Spinal cord (tissue), 10 donors: Measurements from ENCODE around the gene ZNF624. TPM values are rescaled to one million over a fixed set of nuclear protein-coding genes. Genes with fewer than 3 reads are reported as not detected.
A peak's percentile ranks its signal among the peaks of the same experiment; 100 is the strongest.
"Not testable (repeated sequence)": the region's sequence is repeated elsewhere in the genome, so short reads cannot be mapped to it uniquely, and the experiment has no call there.

ENCODE experiments used
- DNase-seq, 6 donors: peaks; one replicate each; pipeline versions ENCODE4 v3.0.0 to v3.0.0-alpha.2; 2013 to 2015; ENCODE audit warnings: low spot score in 6 of 6, low read depth in 4 of 6
- H3K27ac ChIP-seq: one replicate; pipeline ENCODE4 v1.5.1; 2013; ENCODE audit warnings: low read depth, low read length, control low read depth
- H3K27me3 ChIP-seq: one replicate; pipeline ENCODE4 v1.6.1; 2013; ENCODE audit warnings: low read length; ENCODE audit not compliant: control insufficient read depth, insufficient read depth
- H3K36me3 ChIP-seq: one replicate; pipeline ENCODE4 v1.6.1; 2013; ENCODE audit warnings: low read length; ENCODE audit not compliant: control insufficient read depth, insufficient read depth
- H3K4me1 ChIP-seq: one replicate; pipeline ENCODE4 v1.6.1; 2013; ENCODE audit warnings: low read length; ENCODE audit not compliant: control insufficient read depth, insufficient read depth
- H3K4me3 ChIP-seq: one replicate; pipeline ENCODE4 v1.5.1; 2013; ENCODE audit warnings: low read depth, low read length, control low read depth
- H3K9me3 ChIP-seq: one replicate; pipeline ENCODE4 v1.6.1; 2013; ENCODE audit warnings: low read length; ENCODE audit not compliant: control insufficient read depth, insufficient read depth
- WGBS: methylation state at CpG from one replicate; pipeline ENCODE4 v1.1.5; 2013; ENCODE audit warnings: missing lambda C conversion rate; ENCODE audit not compliant: insufficient coverage; 5-methylcytosine and 5-hydroxymethylcytosine counted together
- polyA plus RNA-seq, 2 donors: library from polyadenylated mRNA; unstranded; fragments of 120-200 nt; gene quantifications; one replicate each; pipeline ENCODE4 v1.2.1, GENCODE V29; 2013; ENCODE audit not compliant: insufficient read length in 2 of 2
- total RNA-seq, 2 donors: library from RNA; depleted of rRNA in 1 of 2; stranded (reverse); fragments of 120-200 nt in 1 of 2; fragments of >200 nt in 1 of 2; gene quantifications; one replicate each; pipeline versions ENCODE4 v1.2.3 to v1.2.4, GENCODE V29; 2013 to 2014
- donor health status: healthy.

ZNF624 gene
- total and polyA plus RNA-seq, 4 donors = 7.5 to 19.3 (median 14.1) TPM

DNA sequence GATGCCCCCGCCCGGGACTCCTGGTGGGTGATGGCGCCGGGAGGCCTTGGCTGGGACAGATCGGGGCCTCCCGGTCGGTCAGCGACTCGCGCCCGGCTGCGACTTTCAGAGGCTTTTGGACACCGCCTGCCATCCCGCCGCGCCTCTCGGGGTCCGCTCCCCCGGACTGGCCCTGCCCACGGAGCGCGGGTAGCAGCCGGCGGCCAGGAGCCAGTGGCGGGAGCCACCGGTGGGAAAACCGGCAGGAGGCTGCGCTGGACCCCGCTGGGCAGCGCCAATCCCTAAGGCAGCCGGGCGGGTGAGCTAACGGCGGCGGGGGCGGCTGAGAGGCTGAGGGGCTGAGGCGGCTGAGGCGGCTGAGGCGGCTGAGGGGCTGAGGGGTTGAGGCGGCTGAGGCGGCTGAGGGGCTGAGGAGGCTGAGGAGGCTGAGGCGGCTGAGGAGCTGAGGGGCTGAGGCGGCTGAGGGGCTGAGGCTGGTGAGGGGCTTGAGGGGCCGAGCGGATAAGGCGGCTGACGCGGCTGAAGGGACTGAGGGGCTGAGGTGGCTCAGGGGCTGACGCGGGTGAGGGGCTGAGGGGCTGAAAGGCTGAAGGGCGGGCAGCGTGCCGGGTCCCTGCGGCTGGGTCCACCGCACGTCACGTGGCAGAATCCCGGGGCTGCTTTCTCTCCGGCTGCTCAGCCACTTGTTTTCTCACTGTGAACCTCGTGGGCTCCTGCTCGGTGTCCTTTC is 13.4 kb upstream of the ZNF624 start:
- H3K36me3 ChIP-seq, H3K4me1 ChIP-seq, H3K27me3 ChIP-seq, H3K9me3 ChIP-seq, H3K27ac ChIP-seq: not testable (repeated sequence)
- H3K4me3 ChIP-seq = peak overlapping the region; percentile 44
- peak in 3 of 6 donors; percentile 28 to 64 (median 59) for DNase-seq
- WGBS = 1% methylated on average over 58 of the region's 61 CpGs

DNA sequence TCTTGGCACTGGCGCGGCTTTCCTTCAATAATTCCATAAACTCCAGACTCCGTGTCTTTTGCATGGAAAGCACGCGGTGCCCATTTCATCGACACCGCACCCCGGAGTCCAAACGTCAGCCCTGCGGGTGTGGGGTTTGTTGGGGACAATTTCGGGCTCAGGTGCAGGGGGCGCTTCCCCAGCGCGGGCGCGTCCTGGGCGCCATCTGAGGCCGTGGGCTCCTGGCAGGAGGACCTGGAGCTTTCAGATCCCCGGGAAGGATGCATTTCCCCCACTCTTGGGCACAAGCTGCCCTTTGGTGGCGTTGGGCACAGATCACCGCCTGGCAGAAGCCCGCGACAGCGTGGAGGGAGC is 12.9 kb upstream of the ZNF624 start:
- not testable (repeated sequence) for H3K27ac ChIP-seq, H3K4me1 ChIP-seq

DNA sequence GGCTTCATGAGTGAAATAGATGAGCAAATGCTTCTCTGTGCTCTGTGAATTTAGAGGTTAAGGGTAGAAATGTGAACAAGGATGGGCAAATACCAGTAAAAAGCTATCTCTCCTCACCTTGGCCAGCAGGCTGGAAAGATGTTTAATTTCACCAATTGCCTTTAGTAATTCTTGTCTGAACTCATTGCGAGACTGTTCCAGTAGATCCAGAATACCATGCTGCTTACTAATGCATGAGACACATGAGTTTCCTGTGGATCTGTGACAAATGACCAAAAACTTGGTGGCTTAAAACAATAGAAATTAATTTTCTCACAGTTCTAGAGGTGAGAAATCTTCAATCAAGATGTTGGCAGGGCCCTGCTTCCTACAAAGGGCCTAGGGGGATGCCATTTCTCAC is 9.3 kb upstream of the ZNF624 start:
- peaks cover 3% of the 10 kb centered on the region for H3K27me3 ChIP-seq

More for the DNA sequence above, 12.9 kb upstream of the ZNF624 start:
- WGBS = 25% methylated on average over 16 of the region's 24 CpGs
- H3K27me3 ChIP-seq, H3K36me3 ChIP-seq, H3K4me3 ChIP-seq, DNase-seq, H3K9me3 ChIP-seq: not testable (repeated sequence)

GRCh38 chr17:16661217-16661616 is 7.6 kb upstream of the ZNF624 start:
- DNase-seq = no peak
- H3K4me1 ChIP-seq = no peaks in the 10 kb centered on the region
- H3K9me3 ChIP-seq = no peaks in the 10 kb centered on the region

More for the DNA sequence above, 9.3 kb upstream of the ZNF624 start:
- H3K27ac ChIP-seq = no peak overlapping the region
- no peak for DNase-seq
- H3K9me3 ChIP-seq = no peaks in the 10 kb centered on the region
- no peak overlapping the region for H3K4me3 ChIP-seq
- WGBS = 80% methylated on average over 1 of the region's 1 CpG
- H3K36me3 ChIP-seq = no peaks in the 10 kb centered on the region
- H3K4me1 ChIP-seq = peaks cover 4% of the 10 kb centered on the region

GRCh38 chr17:16652847-16653366 is 743 bp downstream of the ZNF624 start:
- H3K36me3 ChIP-seq = peaks cover 2% of the 10 kb centered on the region
- H3K9me3 ChIP-seq = no peaks in the 10 kb centered on the region
- H3K4me1 ChIP-seq = no peaks in the 10 kb centered on the region
- peak overlapping the region; percentile 71 for H3K4me3 ChIP-seq
- no peaks in the 10 kb centered on the region for H3K27me3 ChIP-seq
- DNase-seq = peak in 1 of 6 donors; percentile 10
- 7% methylated on average over 6 of the region's 8 CpGs for WGBS
- peak overlapping the region; percentile 89 for H3K27ac ChIP-seq

More at GRCh38 chr17:16661217-16661616, 7.6 kb upstream of the ZNF624 start:
- Histone ChIP-seq H3K27me3 (no peaks in the 10 kb centered on the region), H3K4me3 (no peak overlapping the region), H3K36me3 (no peaks in the 10 kb centered on the region), H3K27ac (no peak overlapping the region)

DNA sequence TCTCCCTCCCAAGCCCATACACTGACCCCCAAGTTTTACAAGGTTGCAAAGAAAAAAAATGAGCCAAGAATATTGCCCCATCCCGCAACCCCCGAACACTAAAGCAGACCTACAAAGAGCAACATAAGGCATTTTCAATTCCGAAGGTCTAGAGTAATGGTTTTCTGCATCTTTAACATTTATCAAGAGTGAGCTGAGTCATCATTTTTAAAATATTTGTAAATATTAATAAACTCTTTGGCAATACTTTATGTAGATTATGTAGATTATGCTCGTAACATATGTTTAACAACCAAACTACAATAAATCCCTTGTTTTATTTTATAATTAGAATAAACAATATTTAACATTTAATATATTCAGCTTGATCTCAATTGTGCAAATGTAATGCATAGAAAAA is 1.4 kb downstream of the ZNF624 start:
- no peak overlapping the region for H3K27ac ChIP-seq
- H3K4me1 ChIP-seq = no peaks in the 10 kb centered on the region
- no CpG with 5 or more reads among the region's 4 CpGs for WGBS
- peaks cover 3% of the 10 kb centered on the region for H3K36me3 ChIP-seq
- peak overlapping the region; percentile 71 for H3K4me3 ChIP-seq
- no peaks in the 10 kb centered on the region for H3K9me3 ChIP-seq
- H3K27me3 ChIP-seq = no peaks in the 10 kb centered on the region
- DNase-seq = no peak

GRCh38 chr17:16649585-16649984 is 4.1 kb downstream of the ZNF624 start:
- no peaks in the 10 kb centered on the region for H3K27me3 ChIP-seq
- H3K4me1 ChIP-seq = no peaks in the 10 kb centered on the region
- no CpG with 5 or more reads among the region's 3 CpGs for WGBS
- H3K9me3 ChIP-seq = no peaks in the 10 kb centered on the region
- H3K27ac ChIP-seq = no peak overlapping the region
- H3K36me3 ChIP-seq = peaks cover 3% of the 10 kb centered on the region
- no peak for DNase-seq
- no peak overlapping the region for H3K4me3 ChIP-seq

DNA sequence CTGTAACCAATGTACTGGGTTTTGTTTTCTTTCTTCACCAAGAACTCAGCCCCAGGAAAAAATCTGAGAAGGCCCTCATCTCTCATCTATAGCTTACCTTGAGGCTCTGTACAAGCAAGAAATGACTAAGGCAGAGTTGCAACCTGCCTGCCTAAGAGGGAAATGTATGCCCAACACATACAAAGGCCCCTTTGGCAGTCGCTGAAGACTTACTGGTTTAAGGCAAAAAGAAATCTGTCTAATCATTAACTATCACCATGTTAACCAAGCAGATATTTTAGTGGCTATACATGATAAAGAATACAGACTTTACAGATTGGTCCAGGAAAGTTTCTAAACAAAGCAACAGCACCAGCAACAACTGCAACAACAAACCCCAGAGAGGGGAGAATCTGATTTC is 14.2 kb downstream of the ZNF624 start:
- H3K4me1 ChIP-seq = no peaks in the 10 kb centered on the region
- no CpG with 5 or more reads among the region's 1 CpG for WGBS
- no peaks in the 10 kb centered on the region for H3K27me3 ChIP-seq
- H3K4me3 ChIP-seq = no peak overlapping the region
- no peak overlapping the region for H3K27ac ChIP-seq
- DNase-seq = no peak
- H3K36me3 ChIP-seq = no peaks in the 10 kb centered on the region
- H3K9me3 ChIP-seq = no peaks in the 10 kb centered on the region

- Histone ChIP-seq H3K4me3 (no peak overlapping the region), H3K36me3 (peaks cover 13% of the 10 kb centered on the region), H3K4me1 (no peaks in the 10 kb centered on the region), H3K27me3 (no peaks in the 10 kb centered on the region), H3K27ac (no peak overlapping the region), H3K9me3 (peaks cover 19% of the 10 kb centered on the region)
- DNase-seq = no peak
- WGBS = no CpG with 5 or more reads among the region's 6 CpGs
These were observed 30.4 kb downstream of the ZNF624 start for GRCh38 chr17:16623282-16623681.

DNA sequence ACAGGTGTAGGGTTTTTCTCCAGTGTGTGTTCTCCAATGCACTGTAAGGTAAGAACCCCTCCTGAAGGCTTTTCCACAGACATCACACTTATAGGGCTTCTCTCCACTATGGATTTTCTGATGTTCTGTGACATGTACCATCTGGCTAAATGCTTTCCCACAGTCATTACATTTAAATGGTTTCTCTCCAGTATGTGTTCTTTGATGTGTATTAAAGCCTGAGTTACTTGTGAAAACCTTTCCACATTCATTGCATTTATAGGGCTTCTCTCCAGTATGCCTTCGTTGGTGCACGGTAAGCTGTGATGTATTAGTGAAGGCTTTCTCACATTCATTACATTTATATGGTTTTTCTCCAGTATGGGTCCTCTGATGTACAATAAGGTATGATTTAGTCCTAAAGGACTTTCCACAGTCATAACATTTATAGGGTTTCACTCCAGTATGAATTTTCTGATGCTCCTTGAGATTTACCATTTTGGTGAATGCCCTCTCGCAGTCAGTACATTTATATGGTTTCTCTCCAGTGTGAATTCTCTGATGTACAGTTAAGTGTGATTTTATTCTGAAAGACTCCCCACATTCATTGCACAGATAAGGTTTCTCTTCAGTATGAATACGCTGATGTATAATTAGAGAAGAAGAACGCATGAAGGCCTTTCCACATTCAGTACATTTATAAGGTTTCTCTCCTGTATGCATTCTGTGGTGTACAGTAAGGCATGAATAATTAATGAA is 30.9 kb downstream of the ZNF624 start:
- DNase-seq = no peak
- no peak overlapping the region for H3K4me3 ChIP-seq
- H3K36me3 ChIP-seq = peaks cover 13% of the 10 kb centered on the region
- H3K9me3 ChIP-seq = peaks cover 20% of the 10 kb centered on the region
- no peaks in the 10 kb centered on the region for H3K4me1 ChIP-seq
- no peaks in the 10 kb centered on the region for H3K27me3 ChIP-seq
- no CpG with 5 or more reads among the region's 5 CpGs for WGBS
- no peak overlapping the region for H3K27ac ChIP-seq
